ENCODE results near the gene ENKUR. TPM values are rescaled to one million over a fixed set of nuclear protein-coding genes. Genes with fewer than 3 reads are reported as not detected.

Gene ENKUR
- total and polyA plus RNA-seq, 2 experiments from 2014 or later, result 0.15 TPM; not detected in 1

Other genes with a start within 250 kb of the ENKUR start
- 1.9 and 3.8 TPM in 2 replicates for gene PRTFDC1, start 63.6 kb downstream of the ENKUR start, total RNA-seq
- gene PRTFDC1, start 63.6 kb downstream of the ENKUR start, polyA plus RNA-seq, result 3.1 and 10.2 TPM in 2 replicates
- gene THNSL1, start 454 bp upstream of the ENKUR start, total RNA-seq, result 3.9 and 4.5 TPM in 2 replicates
- 6.9 and 11.7 TPM in 2 replicates for gene THNSL1, start 454 bp upstream of the ENKUR start, polyA plus RNA-seq
- gene GPR158, start 158.8 kb upstream of the ENKUR start, total RNA-seq, result 0.18 and 0.28 TPM in 2 replicates
- 0.61 TPM in 1 of 2 replicates, not detected in the other for gene GPR158, start 158.8 kb upstream of the ENKUR start, polyA plus RNA-seq